Medulla oblongata (tissue), 1 donor: Measurements from ENCODE around the gene FASLG.
"Not testable (repeated sequence)": the region's sequence is repeated elsewhere in the genome, so short reads cannot be mapped to it uniquely, and the experiment has no call there.

Source experiments
- DNase-seq: peaks from one replicate; pipeline ENCODE4 v3.0.0-alpha.2; 2015; ENCODE audit errors: extremely low spot score

Gene FASLG

GRCh38 chr1:172680733-172681275, 21.9 kb downstream of the FASLG start:
- no peak for DNase-seq

DNA sequence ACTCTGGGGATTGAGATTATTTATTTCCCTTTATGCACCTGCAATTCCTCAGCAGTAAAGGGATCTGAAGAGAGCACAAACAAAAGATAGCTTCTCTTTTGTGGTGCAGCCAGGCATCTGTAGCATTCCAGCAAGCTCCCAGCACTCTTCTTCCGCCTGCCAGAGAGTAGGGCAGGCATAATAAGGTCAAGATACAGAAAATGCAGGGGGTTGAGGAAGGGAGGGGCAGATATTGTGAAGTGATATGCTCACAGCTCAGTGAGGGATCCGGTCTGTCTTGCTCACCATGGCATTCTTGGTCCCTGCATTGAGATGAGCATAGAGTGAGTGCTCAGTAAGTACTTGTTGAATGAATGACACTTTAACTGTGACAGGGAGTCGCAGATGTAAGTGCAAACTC, 23.9 kb downstream of the FASLG start:
- no peak for DNase-seq

GRCh38 chr1:172686143-172686542, 27.2 kb downstream of the FASLG start:
- DNase-seq: no peak

DNA sequence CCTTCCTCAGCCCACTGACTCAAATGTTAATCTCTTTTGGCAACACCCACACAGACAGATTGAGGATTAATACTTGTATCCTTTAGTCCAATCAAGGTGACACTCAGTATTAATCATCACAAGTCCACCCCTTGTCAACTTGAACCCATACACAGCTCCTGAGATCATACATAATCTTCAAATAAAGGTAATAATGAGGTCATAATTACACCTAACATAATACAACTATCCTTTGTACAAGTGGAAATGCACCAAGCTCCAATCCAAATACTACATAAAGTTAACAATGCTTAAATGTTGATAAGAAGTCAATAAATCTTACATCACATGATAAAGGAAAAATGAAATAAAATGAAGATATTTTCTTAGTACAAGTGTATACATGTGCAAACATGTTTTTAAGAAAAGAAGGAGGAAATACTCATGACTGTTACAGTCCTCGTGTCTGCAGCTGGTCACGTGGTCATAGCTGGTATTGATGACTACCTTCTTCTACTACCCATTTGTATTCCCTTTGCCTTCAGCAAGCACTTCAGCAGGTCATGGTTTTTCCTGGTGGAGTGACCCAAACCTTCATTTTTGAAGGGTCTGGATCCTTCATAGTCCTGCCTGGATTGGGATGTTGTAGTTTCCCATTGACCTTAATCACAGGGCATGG, 29.7 kb downstream of the FASLG start:
- DNase-seq: not testable (repeated sequence)

DNA sequence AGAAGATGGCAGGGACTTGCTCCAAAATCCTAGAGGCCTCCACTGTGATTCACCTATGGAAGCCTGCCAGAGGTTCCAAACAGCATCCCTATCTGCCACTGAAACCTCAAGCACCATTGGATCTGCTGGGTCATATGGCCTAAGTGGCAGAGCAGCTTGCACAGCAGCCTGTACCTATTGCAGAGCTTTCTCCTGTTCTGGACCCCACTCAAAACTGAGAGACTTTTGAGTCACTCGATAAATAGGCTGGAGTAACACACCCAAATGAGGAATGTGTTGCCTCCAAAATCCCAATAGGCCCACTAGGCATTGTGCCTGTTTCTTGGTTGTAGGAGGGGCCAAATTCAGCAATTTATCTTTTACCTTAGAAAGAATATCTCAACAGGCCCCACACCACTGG, 32.0 kb downstream of the FASLG start:
- DNase-seq: not testable (repeated sequence)

GRCh38 chr1:172697534-172698002, 38.7 kb downstream of the FASLG start:
- DNase-seq: no peak

DNA sequence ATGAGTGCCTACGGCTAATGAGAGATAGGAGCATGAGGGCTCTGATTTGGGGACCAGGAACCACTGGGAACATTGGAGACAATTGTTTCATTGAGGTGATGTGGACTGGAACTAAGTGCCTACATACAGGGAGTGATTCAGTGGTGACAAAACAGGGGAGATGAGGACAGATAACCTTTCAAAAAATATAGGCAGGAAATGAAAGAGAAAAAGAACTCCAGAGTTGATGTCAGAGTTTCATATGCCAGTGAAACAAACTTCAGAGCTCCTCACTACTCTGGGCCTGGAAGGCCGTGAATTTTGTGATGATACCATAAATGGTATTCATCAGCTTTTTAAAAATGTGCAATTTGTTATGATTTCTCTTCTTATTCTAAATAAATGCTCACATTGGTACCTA, 39.3 kb downstream of the FASLG start:
- no peak for DNase-seq

GRCh38 chr1:172699111-172699510, 40.2 kb downstream of the FASLG start:
- DNase-seq: no peak

DNA sequence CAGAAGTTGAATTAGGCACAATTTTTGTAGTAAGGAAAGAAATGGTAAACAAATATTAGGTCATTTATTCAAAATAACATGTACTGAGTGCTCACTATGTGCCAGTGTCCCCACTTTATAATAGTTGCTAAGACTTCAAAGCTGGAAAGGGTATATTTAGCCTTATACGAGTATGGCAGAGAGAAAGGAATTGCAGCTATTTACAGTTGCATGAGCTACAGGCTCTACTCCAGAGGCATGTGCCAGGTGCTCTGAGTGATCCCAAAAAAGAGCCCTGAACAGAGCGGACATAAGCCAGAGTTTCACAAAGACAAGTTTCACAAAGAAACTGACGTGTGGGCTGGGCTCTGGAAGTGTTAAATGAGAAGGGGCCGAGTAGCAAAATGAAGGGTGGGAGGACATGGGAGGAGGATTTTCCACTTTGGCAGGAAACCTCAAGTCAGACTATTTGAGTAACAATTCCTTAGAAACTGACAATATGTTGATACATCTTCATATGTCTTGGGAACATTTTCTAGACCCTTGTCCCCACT, 40.9 kb downstream of the FASLG start:
- DNase-seq: no peak

DNA sequence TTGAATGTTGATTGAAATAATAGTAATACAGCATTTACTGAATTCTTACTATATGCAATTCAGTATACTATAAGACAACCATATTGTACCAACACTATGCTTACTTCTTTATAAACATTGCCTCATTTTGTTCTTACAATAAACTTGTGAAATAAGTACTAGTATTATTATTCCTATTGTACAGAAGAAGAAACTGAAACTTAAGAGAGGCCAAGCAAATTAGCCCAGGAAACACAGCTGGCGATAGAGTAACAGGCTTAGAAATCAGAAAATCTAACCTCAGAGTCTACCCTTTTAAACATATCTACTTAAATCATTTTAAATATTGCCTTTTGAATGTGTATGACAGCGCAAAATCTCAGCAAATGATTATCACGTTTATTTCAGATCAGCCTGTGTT, 41.7 kb downstream of the FASLG start:
- no peak for DNase-seq

DNA sequence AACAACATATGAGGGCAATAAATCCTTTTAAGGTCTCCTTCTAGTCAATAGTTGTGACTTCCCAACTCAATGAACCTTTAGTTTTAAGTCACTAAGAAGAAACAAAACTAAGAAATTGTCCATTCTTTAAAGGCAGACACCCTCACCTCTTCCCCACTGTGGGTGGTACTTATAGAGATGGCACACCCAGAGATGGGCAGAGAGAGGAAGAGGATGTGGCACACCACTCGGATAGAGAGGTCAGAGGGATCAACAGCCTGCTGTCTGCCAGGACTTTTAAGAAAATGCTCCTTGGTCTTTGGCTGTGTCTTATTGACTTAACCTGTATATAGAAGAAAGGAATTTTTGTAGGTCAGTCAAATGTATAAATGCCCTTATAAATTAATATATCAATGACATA, 45.1 kb downstream of the FASLG start:
- no peak for DNase-seq

DNA sequence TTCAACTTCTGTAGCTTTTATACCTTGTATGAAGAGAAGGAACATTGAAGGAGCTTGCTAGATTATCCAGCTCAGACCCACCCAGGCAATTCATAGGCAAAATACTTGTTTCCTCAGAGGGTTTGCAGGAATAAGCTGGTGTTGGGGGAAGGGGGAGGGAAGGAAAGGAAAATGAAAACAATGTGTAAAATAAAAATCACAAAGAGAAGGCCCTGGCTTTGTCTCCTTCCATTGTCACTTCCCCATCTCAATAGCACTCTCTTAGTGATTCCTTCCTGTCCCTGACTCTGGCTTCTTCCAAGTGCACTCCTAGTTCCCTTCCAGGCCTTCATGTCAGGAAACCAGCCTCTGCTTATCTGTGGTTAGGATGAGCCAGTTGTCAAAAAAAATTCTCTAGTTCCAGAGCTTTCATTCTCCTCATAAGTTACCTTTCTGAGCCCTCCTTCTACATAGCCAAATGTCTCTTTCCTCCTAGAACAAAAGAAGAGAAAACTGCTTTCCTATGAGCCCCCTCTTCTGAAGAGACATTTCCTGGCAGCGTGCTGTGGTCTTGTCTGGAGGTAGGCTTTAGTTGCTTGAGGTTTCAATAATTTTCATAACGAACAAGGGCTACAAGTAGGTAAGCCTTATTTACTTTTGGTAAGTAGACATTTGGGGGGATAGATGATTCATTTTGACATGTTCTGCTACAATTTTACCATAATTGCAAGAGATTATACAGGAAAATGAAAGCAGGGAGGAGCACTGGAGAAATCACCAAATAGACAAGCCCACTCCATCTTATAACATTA, 45.7 kb downstream of the FASLG start:
- no peak for DNase-seq

DNA sequence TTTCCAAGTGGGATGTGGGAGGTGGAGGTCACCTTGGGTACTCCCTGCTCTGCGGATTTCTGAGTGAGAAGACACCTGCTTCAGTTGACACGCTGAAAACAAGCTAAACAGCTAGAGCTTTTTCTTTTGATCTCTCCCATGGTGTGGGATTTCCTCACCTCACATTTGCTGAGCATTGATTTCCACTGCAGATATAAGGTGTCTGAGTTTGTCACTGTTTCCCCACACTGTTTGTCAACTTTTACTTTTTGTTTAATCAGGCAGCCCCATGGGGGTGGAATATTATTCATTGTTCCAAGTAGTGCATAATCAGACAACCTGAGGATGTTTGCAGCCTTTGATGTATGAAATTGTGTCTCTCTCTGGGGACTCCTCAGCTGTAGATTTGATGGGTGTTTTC, 49.5 kb downstream of the FASLG start:
- DNase-seq: no peak

GRCh38 chr1:172711558-172711957, 52.7 kb downstream of the FASLG start:
- no peak for DNase-seq

GRCh38 chr1:172713466-172713865, 54.6 kb downstream of the FASLG start:
- no peak for DNase-seq
